ENCODE results near the gene LCA5L.

DNA sequence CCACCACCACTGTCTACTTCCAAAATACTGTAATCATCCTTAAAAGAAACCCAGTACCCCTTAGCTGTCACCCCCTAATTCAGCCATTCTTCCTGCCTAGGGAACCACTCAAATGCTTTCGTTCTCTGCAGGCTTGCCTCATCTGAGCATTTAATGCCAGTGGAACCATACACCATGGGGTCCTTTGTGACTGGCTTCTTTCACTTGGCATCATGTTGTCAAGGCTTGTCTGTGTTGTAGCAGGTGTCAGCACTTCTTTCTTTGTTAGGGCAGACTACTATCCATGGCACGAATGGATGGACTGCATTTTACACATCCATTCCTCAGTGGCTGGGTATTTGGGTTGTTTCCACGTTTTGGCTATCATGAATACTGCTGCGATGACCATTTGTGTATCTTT, 34.7 kb upstream of the LCA5L start:
- TF ChIP-seq SUZ12 (IDR thresholded peaks at IDR 0.05) (no peak), FOXM1 (IDR thresholded peaks at IDR 0.05; ENCODE audit: borderline replicate concordance) (no peak), TARDBP (IDR thresholded peaks at IDR 0.05) (no peak), SP1 (IDR thresholded peaks at IDR 0.05) (no peak), FOXK2 (IDR thresholded peaks at IDR 0.05) (no peak), FOXA1 (IDR thresholded peaks at IDR 0.05) (no peak), ARNT (IDR thresholded peaks at IDR 0.05) (no peak), NFRKB (IDR thresholded peaks at IDR 0.05) (no peak), ELF4 (IDR thresholded peaks at IDR 0.05) (no peak), BHLHE40 (IDR thresholded peaks at IDR 0.05; ENCODE audit: borderline replicate concordance) (no peak), ZNF384 (IDR thresholded peaks at IDR 0.05) (no peak), LEF1 (IDR thresholded peaks at IDR 0.05; ENCODE audit: borderline replicate concordance) (no peak)

All from HEK293T (cell line).